ENCODE measurements around the gene GALNS. TPM values are rescaled to one million over a fixed set of nuclear protein-coding genes. Genes with fewer than 3 reads are reported as not detected.

The GALNS gene
- total and polyA plus RNA-seq, 2 donors (not counting 1 experiment from before 2014, with no cell fraction given): 10.6 to 29.6 TPM

GRCh38 chr16:88782454-88783390, 74.0 kb downstream of the GALNS start:
- Histone ChIP-seq H3K79me2 (ENCODE audit: control insufficient read depth, insufficient read depth, low read length) (peaks cover 64% of the 10 kb centered on the region), H4K20me1 (ENCODE audit: control insufficient read depth, extremely low read depth, insufficient read depth, low read length) (peaks cover 1% of the 10 kb centered on the region), H3K27ac (ENCODE audit: insufficient read depth, low read length) (peak overlapping the region; percentile 83), H2AFZ (ENCODE audit: low read length) (no peak overlapping the region), H3K4me1 (ENCODE audit: control insufficient read depth, extremely low read depth, insufficient read depth, low read length) (peaks cover 36% of the 10 kb centered on the region), H3K4me2 (ENCODE audit: extremely low read depth, insufficient read depth, low read length) (peak overlapping the region; percentile 79), H3K36me3 (ENCODE audit: control insufficient read depth, insufficient read depth, low read length) (peaks cover 1% of the 10 kb centered on the region), H3K9me3 (ENCODE audit: control insufficient read depth, insufficient read depth, low read depth, low read length) (no peaks in the 10 kb centered on the region), H3K9ac (ENCODE audit: insufficient read depth, low read length) (peak overlapping the region; percentile 5), H3K4me3 (replicated peaks in 1 of 4; ENCODE audit: control extremely low read depth in 1 of 4, insufficient read depth in 1 of 4, low read depth in 3 of 4, low read length in 4 of 4) (peak overlapping the region; percentile 65 to 97 (median 80)), H3K27me3 (ENCODE audit: control insufficient read depth, insufficient read depth, low read length) (no peaks in the 10 kb centered on the region)
- peak; percentile 75 to 85 for DNase-seq (ENCODE audit: low read depth in 2 of 2)
- TF ChIP-seq EZH2 (IDR thresholded peaks at IDR 0.05; ENCODE audit: low read length, missing control alignments) (no peak), CTCF (conservative IDR thresholded peaks at IDR 0.05 in 1 of 2, IDR thresholded peaks at IDR 0.05 in 1 of 2; ENCODE audit: low read depth in 1 of 2, low read length in 2 of 2) (no peak)

DNA sequence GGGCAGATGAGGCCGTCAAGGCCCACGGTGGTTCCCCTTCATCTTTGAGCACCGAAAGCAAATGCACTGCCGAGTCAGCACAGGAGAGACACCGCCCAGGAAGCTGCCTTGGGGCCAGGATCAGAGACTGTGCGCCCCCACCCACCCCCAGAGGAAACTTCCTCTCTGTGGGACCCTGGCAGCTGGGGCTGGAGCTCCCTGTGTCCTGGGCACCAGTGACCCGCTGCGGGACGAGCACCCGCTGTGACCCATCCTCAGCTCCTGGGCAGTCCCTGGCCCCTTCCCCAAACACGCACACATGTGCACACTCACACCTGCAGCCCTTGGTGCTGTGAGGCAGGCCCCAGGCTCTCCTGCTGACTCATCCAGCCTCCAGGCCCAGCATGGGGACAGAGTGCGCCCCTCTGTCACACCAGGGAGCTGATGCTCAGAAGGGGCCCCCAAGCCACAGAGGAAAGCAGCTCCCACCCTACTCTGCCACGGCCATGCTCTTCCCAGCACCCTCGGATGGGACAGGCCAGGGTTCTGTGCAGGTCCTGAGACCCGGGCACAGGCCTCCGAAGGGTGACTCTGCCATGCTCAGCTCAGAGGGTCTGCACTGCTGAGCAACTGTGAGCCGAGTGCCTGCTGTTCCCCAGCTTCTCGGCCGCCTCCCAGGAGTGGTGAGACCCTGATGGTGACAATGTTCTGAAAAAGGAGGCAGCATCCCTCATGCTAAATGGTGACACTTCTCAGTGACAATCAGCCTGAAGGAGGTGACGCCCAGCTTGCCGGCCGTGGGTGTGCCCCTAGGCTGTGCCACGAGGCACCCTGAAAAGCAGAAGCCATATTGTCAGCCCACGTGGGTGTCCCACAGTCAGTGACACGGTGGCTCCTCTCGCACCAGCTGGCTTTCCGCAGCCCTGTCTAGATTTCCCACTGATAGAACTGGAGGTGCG, 75.3 kb downstream of the GALNS start:
- Histone ChIP-seq H3K4me1 (ENCODE audit: control insufficient read depth, extremely low read depth, insufficient read depth, low read length) (peaks cover 37% of the 10 kb centered on the region), H3K9ac (ENCODE audit: insufficient read depth, low read length) (no peak overlapping the region)

More for the DNA sequence above, 75.3 kb downstream of the GALNS start:
- no peak for TF ChIP-seq EZH2 (IDR thresholded peaks at IDR 0.05; ENCODE audit: low read length, missing control alignments)
- no peak for TF ChIP-seq CTCF (conservative IDR thresholded peaks at IDR 0.05 in 1 of 2, IDR thresholded peaks at IDR 0.05 in 1 of 2; ENCODE audit: low read depth in 1 of 2, low read length in 2 of 2)
- Histone ChIP-seq H3K4me3 (replicated peaks in 1 of 4; ENCODE audit: control extremely low read depth in 1 of 4, insufficient read depth in 1 of 4, low read depth in 3 of 4, low read length in 4 of 4) (no peak overlapping the region), H3K9me3 (ENCODE audit: control insufficient read depth, insufficient read depth, low read depth, low read length) (no peaks in the 10 kb centered on the region), H3K79me2 (ENCODE audit: control insufficient read depth, insufficient read depth, low read length) (peaks cover 77% of the 10 kb centered on the region), H3K4me2 (ENCODE audit: extremely low read depth, insufficient read depth, low read length) (peak overlapping the region; percentile 79), H3K36me3 (ENCODE audit: control insufficient read depth, insufficient read depth, low read length) (peaks cover 1% of the 10 kb centered on the region), H2AFZ (ENCODE audit: low read length) (no peak overlapping the region), H4K20me1 (ENCODE audit: control insufficient read depth, extremely low read depth, insufficient read depth, low read length) (peaks cover 1% of the 10 kb centered on the region), H3K27ac (ENCODE audit: insufficient read depth, low read length) (peak overlapping the region; percentile 83), H3K27me3 (ENCODE audit: control insufficient read depth, insufficient read depth, low read length) (no peaks in the 10 kb centered on the region)
- no peak for DNase-seq (ENCODE audit: low read depth in 2 of 2)
